NCI-H1048 (cell line): ENCODE results near the gene TSPAN4.

Source experiments
- DNase-seq: peaks from one replicate; lab custom pipeline; 2025; lab: John Stamatoyannopoulos, UW

TSPAN4 gene

DNA sequence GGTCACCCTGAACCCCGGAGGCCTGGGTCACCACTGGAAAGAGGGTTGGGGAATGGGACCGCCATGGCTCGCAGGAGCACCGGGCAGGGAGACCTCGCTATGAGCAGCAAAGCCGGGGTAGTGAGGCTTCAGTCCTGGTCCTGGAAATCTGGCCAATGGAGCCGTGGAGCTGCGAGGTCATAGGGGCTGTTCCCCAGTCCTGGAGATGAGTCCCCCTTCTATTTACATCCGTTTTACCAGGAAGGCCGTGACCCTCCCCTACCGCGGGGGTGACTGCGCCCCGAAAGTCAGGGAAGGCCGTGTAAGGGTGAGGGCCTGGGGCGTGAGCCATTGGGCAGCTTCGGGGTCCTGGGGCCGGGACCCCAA is 38.1 kb upstream of the TSPAN4 start:
- no peak for DNase-seq

DNA sequence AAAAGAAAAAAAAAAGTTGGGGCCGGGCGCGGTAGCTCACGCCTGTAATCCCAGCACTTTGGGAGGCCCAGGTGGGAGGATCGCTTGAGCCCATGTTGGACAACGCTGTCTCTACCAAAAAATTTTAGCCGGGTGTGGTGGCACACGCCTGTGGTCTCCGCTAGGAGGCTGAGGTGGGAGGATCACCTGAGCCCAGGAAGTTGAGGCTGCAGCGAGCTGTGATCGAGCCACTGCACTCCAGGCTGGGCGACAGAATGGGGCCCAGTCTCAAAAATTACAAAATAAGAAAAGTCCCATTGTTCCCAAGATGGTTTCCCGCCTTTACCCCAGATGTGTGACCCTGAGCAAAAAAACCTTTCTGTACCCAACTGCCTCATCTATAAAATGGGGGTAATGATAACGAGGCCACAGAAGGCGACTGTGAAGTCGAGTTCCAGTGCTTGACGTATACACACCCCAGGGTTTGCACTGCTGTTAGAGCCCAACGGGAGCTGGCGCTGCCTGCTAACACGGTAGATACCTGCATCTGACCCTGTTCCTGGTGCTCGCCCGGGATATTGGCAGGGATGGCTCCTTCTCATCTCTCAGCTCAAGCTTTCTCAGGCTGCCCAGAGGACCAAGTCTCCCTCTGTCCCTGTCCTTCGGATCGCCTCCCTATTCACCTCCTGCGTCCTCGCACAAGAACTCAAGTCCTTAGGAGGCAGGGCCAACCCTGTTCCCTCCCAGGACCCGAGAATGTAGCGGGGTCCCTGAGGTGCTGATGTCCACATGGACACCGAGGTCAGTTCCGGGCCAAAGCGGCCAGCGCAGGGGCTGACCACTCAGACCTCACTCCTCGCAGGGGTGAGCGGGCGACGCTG is 34.0 kb upstream of the TSPAN4 start:
- DNase-seq, result no peak

GRCh38 chr11:809287-810039 is 33.2 kb upstream of the TSPAN4 start, which contains the start of gene RPLP2:
Gene RPLP2 (plus strand): TSS chr11:809967. CDS start chr11:810235, 268 bp downstream.
- DNase-seq, result peak; percentile 96

- no peak for DNase-seq
These were observed 32.5 kb upstream of the TSPAN4 start for GRCh38 chr11:810040-810567.

- DNase-seq, result no peak
These were observed 31.0 kb upstream of the TSPAN4 start for GRCh38 chr11:811446-812245.

DNA sequence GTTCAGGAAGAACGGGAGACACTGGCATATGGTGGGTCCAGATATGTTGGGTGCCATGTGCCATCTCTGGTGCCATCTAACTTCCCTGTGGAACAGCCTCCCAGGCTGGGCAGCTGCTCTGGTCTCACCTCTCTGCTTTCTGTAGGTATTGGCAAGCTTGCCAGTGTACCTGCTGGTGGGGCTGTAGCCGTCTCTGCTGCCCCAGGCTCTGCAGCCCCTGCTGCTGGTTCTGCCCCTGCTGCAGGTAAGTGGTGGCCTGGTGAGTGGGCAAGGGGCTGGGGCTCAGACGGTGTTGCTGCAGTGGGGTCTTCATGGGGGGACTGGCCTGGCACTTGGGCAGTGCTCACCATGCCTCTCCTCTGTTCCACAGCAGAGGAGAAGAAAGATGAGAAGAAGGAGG is 30.3 kb upstream of the TSPAN4 start:
- DNase-seq, result no peak

DNA sequence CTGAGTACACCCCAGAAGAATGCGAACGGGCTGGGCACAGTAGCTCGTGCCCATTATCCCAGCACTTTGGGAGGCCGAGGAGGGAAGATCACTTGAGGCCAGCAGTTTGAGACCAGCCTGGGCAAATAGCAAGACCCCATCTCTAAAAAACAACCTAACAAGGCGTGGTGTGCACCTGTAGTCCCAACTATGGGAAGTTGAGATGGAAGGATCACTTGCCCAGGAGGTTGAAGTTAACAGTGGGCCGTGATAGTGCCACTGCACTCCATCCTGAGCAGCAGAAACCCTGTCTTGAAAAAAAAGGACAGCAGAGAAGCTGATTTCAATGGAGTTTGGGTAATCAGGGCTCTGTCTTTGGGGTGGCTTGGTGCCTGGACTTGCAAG is 29.6 kb upstream of the TSPAN4 start:
- no peak for DNase-seq

DNA sequence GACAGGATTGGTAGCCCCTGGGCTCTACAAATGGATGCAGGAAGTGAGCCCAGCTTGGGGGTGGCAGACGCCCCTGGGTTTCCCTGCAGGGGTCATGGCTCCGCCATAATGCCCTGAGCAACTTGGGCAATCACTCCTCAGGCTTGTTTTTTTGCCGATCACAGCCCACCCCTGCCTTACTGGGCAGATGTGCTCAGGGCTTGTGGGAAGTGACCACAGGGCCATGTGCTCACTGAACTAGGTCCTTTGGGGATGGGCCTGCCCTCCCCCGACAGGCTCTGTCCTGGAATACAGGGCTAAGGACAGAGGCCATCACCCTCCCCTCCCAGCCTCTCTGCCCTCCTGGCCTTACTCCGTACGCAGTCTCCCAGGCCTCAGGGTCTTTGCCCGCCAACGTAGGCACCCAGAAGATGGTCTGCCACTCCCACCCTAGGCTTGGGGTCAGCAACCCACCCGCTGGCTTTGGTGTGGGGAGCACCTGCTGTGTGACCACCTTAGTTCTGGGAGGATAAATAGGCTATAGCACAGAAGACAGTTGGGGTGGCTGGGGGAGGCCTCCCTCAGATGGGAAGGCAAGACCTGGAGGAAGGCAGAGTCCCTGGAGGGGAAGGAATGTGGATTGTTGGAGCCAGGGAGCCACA is 29.1 kb upstream of the TSPAN4 start:
- DNase-seq, result no peak

GRCh38 chr11:815675-816432 is 26.8 kb upstream of the TSPAN4 start:
- no peak for DNase-seq

- DNase-seq, result no peak
These were observed 26.2 kb upstream of the TSPAN4 start for GRCh38 chr11:816433-816779.

GRCh38 chr11:818396-819128 is 24.1 kb upstream of the TSPAN4 start, which contains the start of gene PNPLA2:
Gene PNPLA2 (plus strand): TSS chr11:818914. CDS start chr11:819719, 805 bp downstream.
- no peak for DNase-seq

DNA sequence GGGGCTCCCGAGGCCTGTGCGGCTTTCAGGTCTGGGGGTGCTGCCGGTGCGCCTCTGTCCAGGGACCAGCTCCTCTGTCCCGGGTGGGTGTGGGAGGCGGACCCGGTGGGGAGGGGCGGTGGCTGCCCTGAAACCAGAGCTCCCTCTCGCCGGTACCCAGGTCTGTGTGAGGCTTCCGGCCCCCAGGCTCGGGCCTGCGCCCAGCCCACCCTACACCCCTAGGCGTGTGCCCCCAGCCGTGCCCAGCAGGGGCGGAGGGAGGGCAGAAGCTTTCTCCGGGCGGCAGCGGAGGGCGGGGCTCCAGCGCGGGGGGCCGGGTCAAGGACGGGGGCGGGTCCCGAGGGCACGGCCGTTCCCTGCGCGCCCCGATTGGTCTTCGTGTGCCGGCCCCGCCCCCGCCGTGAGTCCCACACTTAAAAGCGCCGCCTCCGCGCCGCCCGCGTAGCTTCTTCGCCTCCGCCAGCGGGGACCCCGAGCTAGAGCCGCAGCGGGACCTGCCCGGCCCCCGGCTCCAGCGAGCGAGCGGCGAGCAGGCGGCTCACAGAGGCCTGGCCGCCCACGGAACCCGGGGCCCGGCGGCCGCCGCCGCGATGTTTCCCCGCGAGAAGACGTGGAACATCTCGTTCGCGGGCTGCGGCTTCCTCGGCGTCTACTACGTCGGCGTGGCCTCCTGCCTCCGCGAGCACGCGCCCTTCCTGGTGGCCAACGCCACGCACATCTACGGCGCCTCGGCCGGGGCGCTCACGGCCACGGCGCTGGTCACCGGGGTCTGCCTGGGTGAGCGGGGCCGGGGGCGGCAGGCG is 23.3 kb upstream of the TSPAN4 start:
- peak; percentile 77 for DNase-seq

DNA sequence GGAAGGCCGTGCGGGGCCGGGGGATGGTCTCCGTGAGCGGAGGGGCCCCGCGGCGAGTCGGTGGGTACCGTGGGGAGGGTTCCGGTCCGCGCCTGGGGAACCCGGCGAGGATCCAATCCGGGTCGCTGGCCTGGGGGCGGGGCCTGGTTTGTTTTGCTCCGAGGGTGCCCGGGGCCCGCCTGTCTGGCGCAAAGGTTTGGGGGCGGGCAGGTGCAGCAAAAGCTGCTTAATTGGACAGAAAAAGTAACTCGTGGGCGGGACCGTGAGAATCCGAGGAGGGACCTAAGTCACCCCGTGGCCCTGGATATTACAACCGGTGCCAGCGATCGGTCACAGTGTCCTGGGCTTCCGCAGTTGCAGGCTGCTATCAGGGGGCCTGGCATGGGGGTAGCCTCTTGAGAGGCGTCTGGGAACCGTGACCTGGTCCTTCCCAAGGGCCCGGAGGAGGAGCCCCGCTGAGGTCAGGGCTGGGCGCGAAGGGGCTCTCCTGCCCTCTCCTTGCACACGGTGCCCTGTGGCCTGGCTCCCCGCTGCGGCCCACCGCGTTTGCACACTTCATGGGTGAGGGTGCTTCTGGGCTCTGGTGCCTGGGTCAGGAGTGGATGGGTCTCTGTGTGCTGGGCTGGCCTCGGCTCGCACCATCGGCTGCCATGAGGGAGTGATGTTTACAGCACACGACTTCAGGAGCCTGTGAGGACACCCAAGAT is 22.6 kb upstream of the TSPAN4 start:
- peak; percentile 65 for DNase-seq

- DNase-seq, result no peak
These were observed 21.8 kb upstream of the TSPAN4 start for GRCh38 chr11:820655-821511.

- no peak for DNase-seq
These were observed 20.9 kb upstream of the TSPAN4 start for GRCh38 chr11:821512-822371.

GRCh38 chr11:823441-824291 is 19.0 kb upstream of the TSPAN4 start:
- DNase-seq, result no peak
